Cerebellar cortex (tissue), 1 donor: Measurements from ENCODE around the gene RC3H2.
"Not testable (repeated sequence)": the region's sequence is repeated elsewhere in the genome, so short reads cannot be mapped to it uniquely, and the experiment has no call there.

Experiments
- DNase-seq: peaks from one replicate; pipeline ENCODE4 v3.0.0-alpha.2; 2015; ENCODE audit warnings: low spot score

RC3H2 gene

GRCh38 chr9:122918310-122918709 lies 13.2 kb upstream of the RC3H2 start:
- no peak for DNase-seq

DNA sequence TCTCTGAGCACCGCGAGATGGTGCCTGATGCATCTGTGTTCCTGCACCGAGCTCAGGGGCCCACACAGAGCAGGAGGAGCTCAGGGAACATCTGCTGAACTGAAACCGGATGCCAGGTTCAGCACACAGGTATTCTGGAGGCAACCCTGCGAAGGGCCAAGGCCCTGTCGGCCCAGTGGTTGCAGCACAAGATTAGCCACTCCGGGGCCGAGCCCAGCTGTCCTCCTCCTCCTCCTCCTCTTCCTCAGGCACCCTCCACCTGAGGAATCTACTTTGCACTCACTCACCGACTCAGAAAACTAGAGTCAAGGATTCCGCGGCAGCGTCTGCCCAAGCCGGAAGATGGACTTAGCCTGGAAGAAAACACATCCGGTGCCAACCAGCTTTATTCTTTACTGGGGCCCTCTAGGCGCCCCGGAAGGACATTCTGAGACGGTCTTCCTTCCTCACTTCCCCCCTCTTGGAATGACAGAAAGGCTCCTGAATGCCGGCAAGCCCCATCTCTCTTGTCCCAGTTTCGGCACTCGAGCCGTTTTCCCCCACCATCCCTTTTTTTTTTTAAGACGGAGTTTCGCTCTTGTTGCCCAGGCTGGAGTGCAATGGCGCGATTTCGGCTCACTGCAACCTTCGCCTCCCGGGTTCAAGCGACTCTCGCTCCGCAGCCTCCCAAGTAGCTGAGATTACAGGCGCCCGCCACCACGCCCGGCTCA lies 8.0 kb upstream of the RC3H2 start, which contains the start of gene ZBTB6:
TSS of gene ZBTB6 (minus strand) at position 360 of the 710 bp plus-strand sequence. CDS start 1,251 bp downstream, outside the sequence.
- DNase-seq, result peak; percentile 97

DNA sequence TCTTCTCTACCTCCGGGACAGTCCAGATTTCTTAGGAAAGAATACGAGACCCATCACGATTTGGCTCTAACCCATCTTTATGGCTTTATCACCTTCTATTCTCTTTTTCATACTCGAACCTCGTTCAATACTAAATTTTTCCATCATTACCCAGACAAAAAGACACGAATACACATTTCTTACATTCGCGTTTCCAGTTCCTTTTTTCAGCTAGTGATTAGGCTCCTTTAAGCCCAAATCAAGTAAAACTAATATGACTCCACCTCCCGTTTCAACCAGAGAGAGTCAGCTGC lies 7.5 kb upstream of the RC3H2 start:
- no peak for DNase-seq

- not testable (repeated sequence) for DNase-seq
Measured at GRCh38 chr9:122906122-122906521, 963 bp upstream of the RC3H2 start.

DNA sequence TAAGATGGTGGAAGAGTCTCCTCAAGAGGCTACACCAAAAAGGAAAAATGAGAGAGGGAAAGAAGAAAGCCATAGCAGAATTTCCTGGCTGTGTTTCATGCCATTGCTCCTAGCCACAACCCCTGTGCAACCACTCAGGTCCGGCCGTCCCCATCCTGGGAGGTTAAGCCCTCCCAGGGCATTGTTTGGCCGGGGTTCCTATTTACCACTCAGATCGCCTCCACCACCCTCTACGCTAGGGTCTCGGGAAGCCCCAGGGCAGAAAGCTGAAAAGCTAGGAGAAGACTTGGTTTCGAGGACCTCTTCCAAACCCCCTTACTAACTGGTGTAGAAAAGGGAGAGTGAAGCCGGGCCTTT lies 715 bp downstream of the RC3H2 start:
- DNase-seq, result peak; percentile 55

GRCh38 chr9:122900791-122901190 lies 4.4 kb downstream of the RC3H2 start:
- no peak for DNase-seq

DNA sequence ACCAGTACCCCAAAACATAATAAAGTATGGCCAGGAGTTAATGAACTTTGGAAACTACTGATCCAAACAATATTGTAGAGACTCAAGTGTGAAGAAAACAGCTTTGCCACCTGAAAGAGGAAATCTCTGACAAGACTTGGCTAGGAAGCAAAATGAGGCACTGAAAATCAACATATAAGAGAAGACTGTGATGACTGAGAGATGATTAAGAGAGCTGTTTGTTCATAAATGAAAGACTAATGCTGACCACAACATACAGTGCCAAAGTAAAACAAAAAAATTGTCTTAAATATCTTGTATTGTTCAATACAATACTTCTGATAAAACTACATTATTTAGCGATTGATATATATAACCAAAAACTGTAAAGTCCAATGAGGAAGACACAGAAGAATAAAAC lies 7.2 kb downstream of the RC3H2 start:
- DNase-seq, result no peak

GRCh38 chr9:122888480-122888879 lies 16.7 kb downstream of the RC3H2 start:
- no peak for DNase-seq

DNA sequence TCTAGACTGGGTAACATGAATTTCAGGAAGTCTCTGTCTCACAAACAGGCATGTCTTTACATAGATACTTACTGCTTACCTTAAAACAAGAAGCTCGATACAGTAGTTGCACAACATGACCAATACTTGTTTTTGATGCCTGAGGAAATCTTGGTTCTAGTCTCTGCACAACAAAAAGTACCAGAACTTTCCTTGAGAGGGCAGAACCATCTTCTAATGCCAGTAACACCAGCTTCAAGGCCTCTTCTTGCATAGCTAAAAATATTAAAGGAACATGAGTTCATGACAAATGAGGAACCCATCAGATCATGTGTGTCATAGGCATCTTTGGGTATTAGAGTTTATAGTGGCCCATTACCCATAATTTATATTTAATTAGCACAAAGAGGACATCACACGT lies 22.0 kb downstream of the RC3H2 start:
- DNase-seq, result no peak

- no peak for DNase-seq
Measured at GRCh38 chr9:122879443-122879842, 25.7 kb downstream of the RC3H2 start.

- no peak for DNase-seq
Measured at GRCh38 chr9:122875523-122875922, 29.6 kb downstream of the RC3H2 start.

DNA sequence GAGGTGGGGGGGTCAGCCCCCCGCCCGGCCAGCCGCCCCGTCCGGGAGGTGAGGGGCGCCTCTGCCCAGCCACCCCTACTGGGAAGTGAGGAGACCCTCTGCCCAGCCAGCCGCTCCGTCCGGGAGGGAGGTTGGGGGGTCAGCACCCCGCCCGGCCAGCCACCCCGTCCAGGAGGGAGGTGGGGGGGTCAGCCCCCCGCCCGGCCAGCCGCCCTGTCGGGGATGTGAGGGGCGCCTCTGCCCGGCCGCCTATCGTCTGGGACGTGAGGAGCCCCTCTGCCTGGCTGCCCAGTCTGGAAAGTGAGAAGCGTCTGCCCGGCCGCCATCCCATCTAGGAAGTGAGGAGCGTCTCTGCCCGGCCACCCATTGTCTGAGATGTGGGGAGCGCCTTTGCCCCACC lies 37.9 kb downstream of the RC3H2 start:
- DNase-seq, result not testable (repeated sequence)

GRCh38 chr9:122866079-122866478 lies 39.1 kb downstream of the RC3H2 start:
- DNase-seq, result no peak

GRCh38 chr9:122865300-122865699 lies 39.9 kb downstream of the RC3H2 start:
- no peak for DNase-seq

DNA sequence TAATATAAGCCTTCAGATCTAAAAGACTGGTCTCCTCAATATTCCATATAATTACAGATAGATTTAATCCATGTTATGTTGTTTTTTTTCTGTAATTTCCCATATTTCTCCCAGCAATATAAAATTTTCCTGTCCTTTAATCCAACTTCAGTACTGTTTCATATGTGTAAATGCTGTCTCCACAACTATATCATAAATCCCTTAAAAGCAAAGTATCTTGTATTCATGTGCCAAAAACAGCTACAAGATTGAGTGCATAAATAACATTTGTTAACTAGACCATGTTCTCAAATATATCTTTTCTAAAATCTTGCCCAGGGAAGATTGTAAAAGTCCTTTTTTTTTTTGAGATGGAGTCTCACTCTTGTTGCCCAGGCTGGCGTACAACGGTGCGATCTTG lies 41.8 kb downstream of the RC3H2 start:
- no peak for DNase-seq

DNA sequence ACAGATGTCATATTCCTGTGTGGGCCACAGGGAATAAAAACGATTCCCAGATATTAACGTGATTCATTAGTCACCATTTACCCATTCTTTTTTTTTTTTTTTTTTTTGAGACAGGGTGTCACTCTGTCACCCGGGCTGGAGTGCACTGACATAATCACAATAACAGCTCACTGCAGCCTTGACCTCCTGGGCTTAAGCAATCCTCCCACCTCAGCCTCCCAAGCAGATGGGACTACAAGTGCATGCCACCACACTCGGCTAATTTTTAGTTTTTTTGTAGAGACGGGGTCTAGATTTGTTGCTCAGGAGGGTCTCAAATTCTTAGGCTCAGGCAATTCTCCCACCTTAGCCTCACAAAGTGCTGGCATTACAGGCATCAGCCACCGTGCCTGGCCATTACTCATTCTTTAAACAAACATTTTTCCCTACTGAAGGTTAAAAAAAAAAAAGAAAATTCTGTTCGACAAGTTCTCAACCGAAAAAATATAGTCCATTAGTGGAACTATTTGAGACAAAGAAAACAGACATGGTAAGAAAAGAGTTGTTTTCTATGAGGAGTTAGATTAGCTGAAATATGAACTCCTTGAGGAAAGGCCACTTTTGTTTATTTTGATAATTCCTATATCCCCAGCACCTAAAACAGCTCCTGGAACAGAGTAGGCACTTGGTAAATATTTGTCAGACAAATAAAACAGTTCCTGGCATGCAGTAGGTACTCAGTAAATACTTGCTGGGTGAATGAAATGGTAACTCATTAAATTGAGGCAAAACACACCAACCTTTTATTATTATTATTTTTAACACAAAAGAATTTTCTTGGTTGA lies 44.6 kb downstream of the RC3H2 start:
- no peak for DNase-seq

DNA sequence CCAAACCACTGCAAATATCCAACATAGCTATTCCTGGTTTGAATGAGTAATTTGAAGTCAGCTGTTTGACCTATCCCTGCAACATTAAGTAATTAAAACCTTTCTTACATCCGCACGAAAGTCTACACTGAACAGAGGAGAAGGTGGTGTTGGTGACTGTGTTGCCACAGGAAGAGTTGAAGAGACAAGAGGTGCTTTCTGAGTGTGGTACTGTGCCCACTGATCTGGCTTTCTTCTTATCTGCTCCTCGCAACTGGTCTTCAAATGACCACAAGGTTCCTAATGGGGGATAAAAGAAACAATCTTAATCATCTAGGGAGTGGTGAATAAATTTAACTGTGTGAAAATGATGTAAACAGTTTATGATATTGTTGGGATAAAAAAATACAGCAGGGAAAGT lies 47.3 kb downstream of the RC3H2 start:
- DNase-seq, result no peak

GRCh38 chr9:122852085-122852786 lies 52.9 kb downstream of the RC3H2 start:
- not testable (repeated sequence) for DNase-seq

DNA sequence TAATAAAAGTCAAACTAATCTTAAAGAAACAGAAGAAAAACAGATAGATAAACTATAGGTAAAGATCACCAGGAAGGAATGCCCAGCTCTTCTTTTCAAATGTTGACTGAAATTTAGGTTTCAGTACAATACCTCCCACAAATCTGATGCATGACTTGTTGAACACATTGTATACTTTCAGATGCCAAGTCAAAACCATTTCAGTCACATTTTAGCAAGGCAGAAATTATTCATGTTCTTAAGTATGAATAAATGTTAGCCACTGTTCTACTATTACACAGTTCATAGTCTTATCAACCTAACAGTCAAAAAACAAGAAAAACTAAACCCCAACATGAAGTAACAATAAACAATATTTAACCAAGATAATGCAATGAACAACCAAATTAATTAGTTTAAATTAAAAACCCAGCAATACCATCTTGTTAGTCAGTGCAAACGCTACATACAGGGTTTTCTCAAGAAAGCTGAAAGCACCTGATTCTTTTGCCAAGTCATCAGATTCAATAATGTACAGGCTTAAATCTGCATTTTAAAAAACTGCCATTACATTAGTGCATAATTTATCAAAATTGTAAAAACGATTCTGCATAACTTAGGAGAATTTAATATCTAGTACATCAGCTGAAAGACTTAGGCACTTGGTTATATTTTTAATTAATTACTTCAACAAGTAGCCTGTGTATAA lies 56.8 kb downstream of the RC3H2 start:
- no peak for DNase-seq

DNA sequence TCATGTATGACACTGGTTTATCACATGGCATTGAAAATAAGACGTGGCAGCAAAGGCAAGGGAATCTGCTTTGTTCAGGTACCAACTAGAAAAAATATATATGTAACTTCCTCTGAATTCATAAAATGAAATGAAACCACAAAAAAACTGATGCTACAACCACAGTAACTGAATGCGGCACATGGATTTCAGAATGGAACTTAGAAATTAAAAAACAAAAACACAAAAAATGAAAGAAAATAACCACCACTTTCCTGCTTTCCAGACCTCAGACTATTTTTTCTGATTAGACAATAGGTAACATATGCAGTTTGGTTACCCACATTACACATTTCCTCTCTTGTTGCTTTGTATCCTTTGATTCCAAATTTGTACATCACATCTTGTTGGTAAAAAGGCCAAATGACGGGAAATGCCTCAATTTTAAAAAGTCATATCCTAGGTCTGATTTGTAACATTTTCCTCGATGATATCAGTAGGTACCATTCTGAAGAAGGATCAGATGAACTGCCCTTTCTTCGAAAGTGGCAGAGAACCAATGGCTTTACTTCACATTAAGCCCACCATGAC lies 58.7 kb downstream of the RC3H2 start:
- no peak for DNase-seq

- DNase-seq, result no peak
Measured at GRCh38 chr9:122845116-122845515, 60.0 kb downstream of the RC3H2 start.

GRCh38 chr9:122844137-122844536 lies 61.0 kb downstream of the RC3H2 start:
- DNase-seq, result no peak
